Peyer's patch (tissue), 4 donors: ENCODE results near the gene TRIM15.

Source experiments
- POLR2A ChIP-seq, 2 donors: fragments of 450-650 bp; IDR thresholded peaks; one replicate each; pipeline ENCODE4 v1.5.1; 2017; ENCODE audit warnings: antibody characterized with exemption in 2 of 2, mild to moderate bottlenecking in 2 of 2, moderate library complexity in 2 of 2
- TF ChIP-seq, protein P1 (sequence below), 6 experiments: fragments of 450-650 bp in 4 of 6; fragments of 200-600 bp in 2 of 6; sonication (generic) in 1 of 6; IDR thresholded peaks; one replicate each; pipeline ENCODE4 v1.5.1; 2017 to 2019; ENCODE audit warnings: antibody characterized with exemption in 6 of 6, mild to moderate bottlenecking in 3 of 6, moderate library complexity in 1 of 6

DNA sequence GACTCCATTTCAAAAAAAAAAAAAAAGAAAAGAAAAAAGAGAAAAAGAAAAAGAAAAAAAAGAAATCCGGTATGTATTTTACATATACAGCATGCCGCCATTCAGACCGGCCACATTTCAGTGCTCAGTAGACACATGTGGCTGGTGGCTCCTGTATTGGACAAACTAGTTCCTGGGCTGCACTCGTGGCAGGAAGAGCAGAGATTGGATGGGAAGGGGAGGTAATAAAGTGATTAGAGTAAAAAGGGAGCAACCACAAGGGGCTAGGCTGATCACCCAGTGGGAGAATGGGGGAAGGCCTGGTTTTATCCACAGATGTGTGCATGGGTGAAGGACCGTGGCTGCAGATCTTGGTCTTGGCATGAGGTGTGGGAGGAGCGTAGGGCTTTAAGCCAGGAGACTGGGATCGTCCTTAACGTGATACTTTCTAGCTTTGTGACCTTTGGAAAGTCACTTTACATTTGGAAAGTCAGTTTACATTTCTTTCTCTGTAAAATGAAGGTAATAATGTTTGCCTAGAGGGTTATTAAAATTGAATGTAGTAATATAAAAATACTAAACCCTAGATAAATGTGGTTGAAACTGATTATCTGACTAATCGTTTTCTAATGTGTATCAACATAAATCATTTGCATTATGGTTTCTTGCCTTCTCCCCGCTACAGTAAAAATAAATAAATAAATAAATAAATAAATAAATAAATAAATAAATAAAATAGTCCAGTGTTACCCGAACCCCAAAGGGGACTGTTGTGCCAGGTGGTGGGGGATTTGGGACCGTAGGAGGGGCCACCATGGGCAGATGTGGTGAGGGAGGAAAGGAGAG, 869 bp upstream of the TRIM15 start:
- TF ChIP-seq, protein P1, sequence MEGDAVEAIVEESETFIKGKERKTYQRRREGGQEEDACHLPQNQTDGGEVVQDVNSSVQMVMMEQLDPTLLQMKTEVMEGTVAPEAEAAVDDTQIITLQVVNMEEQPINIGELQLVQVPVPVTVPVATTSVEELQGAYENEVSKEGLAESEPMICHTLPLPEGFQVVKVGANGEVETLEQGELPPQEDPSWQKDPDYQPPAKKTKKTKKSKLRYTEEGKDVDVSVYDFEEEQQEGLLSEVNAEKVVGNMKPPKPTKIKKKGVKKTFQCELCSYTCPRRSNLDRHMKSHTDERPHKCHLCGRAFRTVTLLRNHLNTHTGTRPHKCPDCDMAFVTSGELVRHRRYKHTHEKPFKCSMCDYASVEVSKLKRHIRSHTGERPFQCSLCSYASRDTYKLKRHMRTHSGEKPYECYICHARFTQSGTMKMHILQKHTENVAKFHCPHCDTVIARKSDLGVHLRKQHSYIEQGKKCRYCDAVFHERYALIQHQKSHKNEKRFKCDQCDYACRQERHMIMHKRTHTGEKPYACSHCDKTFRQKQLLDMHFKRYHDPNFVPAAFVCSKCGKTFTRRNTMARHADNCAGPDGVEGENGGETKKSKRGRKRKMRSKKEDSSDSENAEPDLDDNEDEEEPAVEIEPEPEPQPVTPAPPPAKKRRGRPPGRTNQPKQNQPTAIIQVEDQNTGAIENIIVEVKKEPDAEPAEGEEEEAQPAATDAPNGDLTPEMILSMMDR (IDR thresholded peaks at IDR 0.05): no peak
- no peak for TF ChIP-seq POLR2A (IDR thresholded peaks at IDR 0.05)
